ENCODE results near the gene TNNC2. TPM values are rescaled to one million over a fixed set of nuclear protein-coding genes. Genes with fewer than 3 reads are reported as not detected.
A peak's percentile ranks its signal among the peaks of the same experiment; 100 is the strongest.

The TNNC2 gene
- total and polyA plus RNA-seq, 2 of the 13 experiments (the other 11 are each of a cell fraction or from before 2014, with no cell fraction given) = 1.8 to 4.7 TPM

GRCh38 chr20:45857114-45857881 is 30.2 kb upstream of the TNNC2 start, which contains the start of the genes ACOT8 and ZSWIM3 (continued):
- TF ChIP-seq CEBPZ (IDR thresholded peaks at IDR 0.05; ENCODE audit: low read length) = peak; percentile 100
- TF ChIP-seq ZFP91 (CRISPR knock-in tag; IDR thresholded peaks at IDR 0.05; ENCODE audit: borderline replicate concordance) = peak; percentile 85; the same call in 1 of the 2 replicates
- TF ChIP-seq E2F5 (CRISPR knock-in tag; conservative IDR thresholded peaks at IDR 0.05) = no peak
- TF ChIP-seq CAMTA2 (CRISPR knock-in tag; IDR thresholded peaks at IDR 0.05; ENCODE audit: borderline replicate concordance) = 0 out of 2 replicates have a peak, but pooled peaks have one; percentile 66
- TF ChIP-seq PHF21A (CRISPR knock-in tag; IDR thresholded peaks at IDR 0.05) = peak; percentile 89
- no peak for TF ChIP-seq ZBTB7A (CRISPR knock-in tag; IDR thresholded peaks at IDR 0.05)
- TF ChIP-seq ZNF724P (CRISPR knock-in tag; IDR thresholded peaks at IDR 0.05; ENCODE audit: borderline replicate concordance) = no peak; the same call in 1 of the 2 replicates
- peak; percentile 79; the same call in 1 of the 2 replicates for TF ChIP-seq MIXL1 (CRISPR knock-in tag; IDR thresholded peaks at IDR 0.05)
- peak; percentile 63 for TF ChIP-seq HNF4G (IDR thresholded peaks at IDR 0.05; ENCODE audit: borderline replicate concordance, low read depth, low read length)
- TF ChIP-seq HNF4G (CRISPR knock-in tag; IDR thresholded peaks at IDR 0.05; ENCODE audit: borderline replicate concordance, low read depth) = peak; percentile 78
- TF ChIP-seq HMG20A (CRISPR knock-in tag; IDR thresholded peaks at IDR 0.05; ENCODE audit: borderline replicate concordance) = 0 out of 2 replicates have a peak, but pooled peaks have one; percentile 18
- peak; percentile 62 for TF ChIP-seq RAD21 (CRISPR knock-in tag; IDR thresholded peaks at IDR 0.05)
- no peak for TF ChIP-seq ZNF775 (CRISPR knock-in tag; IDR thresholded peaks at IDR 0.05; ENCODE audit: borderline replicate concordance)
- no peak for TF ChIP-seq RNF219 (CRISPR knock-in tag; IDR thresholded peaks at IDR 0.05)
- TF ChIP-seq U2AF1 (optimal IDR thresholded peaks at IDR 0.05; ENCODE audit: low read depth, low read length) = no peak
- peak; percentile 26; the same call in 1 of the 2 replicates for TF ChIP-seq RFX1 (IDR thresholded peaks at IDR 0.05)
- no peak for TF ChIP-seq ZNF382 (CRISPR knock-in tag; IDR thresholded peaks at IDR 0.05; ENCODE audit: borderline replicate concordance)
- 0 out of 2 replicates have a peak, but pooled peaks have one; percentile 33 for TF ChIP-seq ZNF597 (CRISPR knock-in tag; IDR thresholded peaks at IDR 0.05)
- TF ChIP-seq HNRNPK (IDR thresholded peaks at IDR 0.05; ENCODE audit: low read depth, low read length, poor library complexity, severe bottlenecking) = no peak
- peak; percentile 23; the same call in 1 of the 2 replicates for TF ChIP-seq BCL6 (CRISPR knock-in tag; IDR thresholded peaks at IDR 0.05)
